Karpas-422 (cell line): ENCODE data around the gene STK24. TPM values are rescaled to one million over a fixed set of nuclear protein-coding genes. Genes with fewer than 3 reads are reported as not detected.

Source experiments
- DNase-seq: peaks from one replicate; pipeline ENCODE4 v3.0.0-alpha.2; 2015
- H2AFZ ChIP-seq: fragments of 200-600 bp; sonication (generic); 2 replicates; pipeline ENCODE4 v1.6.1; 2014; ENCODE audit warnings: antibody characterized with exemption, low read length, mixed read lengths
- H3K27ac ChIP-seq: fragments of 200-600 bp; sonication (generic); 2 replicates; pipeline ENCODE4 v1.5.1; 2014; ENCODE audit warnings: mild to moderate bottlenecking, low read length, moderate library complexity
- H3K27me3 ChIP-seq: fragments of 200-600 bp; sonication (generic); 2 replicates; pipeline ENCODE4 v1.6.1; 2014; ENCODE audit warnings: low read length, mixed read lengths
- H3K36me3 ChIP-seq: fragments of 200-600 bp; sonication (generic); 2 replicates; pipeline ENCODE4 v1.6.1; 2014; ENCODE audit warnings: low read length, mixed read lengths; ENCODE audit not compliant: insufficient read depth
- H3K4me1 ChIP-seq: fragments of 200-600 bp; sonication (generic); 2 replicates; pipeline ENCODE4 v1.6.1; 2014; ENCODE audit warnings: mild to moderate bottlenecking, low read length, mixed read lengths
- H3K4me2 ChIP-seq: fragments of 200-600 bp; sonication (generic); 2 replicates; pipeline ENCODE4 v1.6.1; 2014; ENCODE audit warnings: low read length, low read depth, mild to moderate bottlenecking; ENCODE audit not compliant: poor library complexity, severe bottlenecking
- H3K4me3 ChIP-seq: fragments of 200-600 bp; sonication (generic); 2 replicates; pipeline ENCODE4 v1.5.1; 2014; ENCODE audit warnings: mild to moderate bottlenecking, antibody characterized with exemption, low read length, mixed read lengths
- H3K79me2 ChIP-seq: fragments of 200-600 bp; sonication (generic); 2 replicates; pipeline ENCODE4 v1.6.1; 2014; ENCODE audit warnings: mild to moderate bottlenecking, low read length, mixed read lengths
- H3K9ac ChIP-seq: fragments of 200-600 bp; sonication (generic); 2 replicates; pipeline ENCODE4 v1.6.0; 2014; ENCODE audit warnings: low read length
- H3K9me2 ChIP-seq: fragments of 200-600 bp; sonication (generic), shearing (Covaris generic); replicated peaks from 2 replicates; pipeline ENCODE4 v1.6.0; 2014; ENCODE audit warnings: mild to moderate bottlenecking, low read length, moderate library complexity; ENCODE audit not compliant: insufficient read depth
- H3K9me3 ChIP-seq: fragments of 300-700, 200-600 bp; sonication (generic); 2 replicates; pipeline ENCODE4 v1.6.1; 2014; ENCODE audit warnings: low read length, mixed read lengths
- H4K20me1 ChIP-seq: fragments of 200-600 bp; sonication (generic); 2 replicates; pipeline ENCODE4 v1.6.1; 2014; ENCODE audit warnings: mild to moderate bottlenecking, antibody characterized with exemption, low read length, low read depth; ENCODE audit not compliant: insufficient read depth
- total RNA-seq: library from RNA; depleted of rRNA; stranded (reverse); fragments of >200 nt; shearing (Covaris generic); gene quantifications from 2 replicates; pipeline ENCODE4 v1.2.3, GENCODE V29; 2014; ENCODE audit warnings: low replicate concordance

Gene STK24
- total RNA-seq, 1 experiment from 2014 or later: 107 TPM

DNA sequence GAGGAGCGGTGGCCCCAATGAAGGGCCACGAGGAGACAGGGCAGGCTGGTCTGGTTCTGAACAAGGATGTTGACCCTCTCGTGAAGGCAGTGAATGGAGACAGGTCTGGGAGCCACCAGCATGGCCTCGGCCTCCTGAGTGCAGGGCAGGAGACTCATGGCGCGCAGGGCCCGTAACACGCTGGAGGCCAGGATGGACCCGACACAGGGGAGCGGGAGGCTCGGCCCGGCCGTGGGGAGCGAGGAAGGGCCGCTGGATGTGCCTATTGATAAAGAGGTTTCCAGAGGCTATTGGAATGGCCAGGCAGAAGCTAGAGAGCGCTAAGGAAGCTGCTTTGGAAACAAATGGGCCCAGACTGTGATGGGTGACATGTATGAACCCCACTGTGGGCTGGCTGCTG, 132.5 kb downstream of the STK24 start:
- DNase-seq: no peak
- H3K9me3 ChIP-seq: no peaks in the 10 kb centered on the region
- H3K79me2 ChIP-seq: no peaks in the 10 kb centered on the region
- H3K9me2 ChIP-seq: no peaks in the 10 kb centered on the region
- no peak overlapping the region for H3K4me2 ChIP-seq
- H3K4me3 ChIP-seq: no peak overlapping the region
- no peaks in the 10 kb centered on the region for H3K36me3 ChIP-seq
- H3K27me3 ChIP-seq: no peaks in the 10 kb centered on the region
- H2AFZ ChIP-seq: no peak overlapping the region
- H3K4me1 ChIP-seq: peaks cover 31% of the 10 kb centered on the region
- H3K9ac ChIP-seq: no peak overlapping the region
- peaks cover 16% of the 10 kb centered on the region; the same call in 1 of the 2 replicates for H4K20me1 ChIP-seq
- no peak overlapping the region for H3K27ac ChIP-seq

DNA sequence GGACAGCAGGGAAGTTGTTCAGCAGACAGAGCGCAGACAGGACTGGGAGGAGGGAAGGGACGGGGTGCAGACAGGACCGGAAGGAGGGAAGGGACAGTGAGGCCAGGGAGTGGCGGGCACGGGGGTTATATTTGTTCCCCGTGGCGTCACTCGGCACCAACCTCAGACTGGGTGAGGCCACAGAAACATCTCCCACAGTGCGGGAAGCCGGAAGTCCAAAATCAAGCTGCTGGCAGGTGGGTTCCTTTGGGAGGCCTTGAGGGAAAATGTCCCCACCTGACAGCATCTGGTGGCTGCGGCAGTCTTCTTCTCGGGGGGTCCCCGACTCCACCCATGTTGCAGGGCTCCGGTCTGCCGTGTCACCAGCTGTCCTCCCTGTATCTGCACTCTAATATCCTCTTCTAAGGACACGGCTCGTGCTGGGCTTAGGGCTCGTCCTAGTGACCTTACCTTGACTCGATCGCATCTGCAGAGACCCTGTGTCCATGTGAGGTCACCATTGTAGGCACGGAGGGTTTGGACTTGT, 133.0 kb downstream of the STK24 start:
- H3K27me3 ChIP-seq: no peaks in the 10 kb centered on the region
- no peak overlapping the region for H2AFZ ChIP-seq
- H3K27ac ChIP-seq: no peak overlapping the region
- H3K9me2 ChIP-seq: no peaks in the 10 kb centered on the region
- peaks cover 16% of the 10 kb centered on the region; the same call in 1 of the 2 replicates for H4K20me1 ChIP-seq
- no peaks in the 10 kb centered on the region for H3K9me3 ChIP-seq
- H3K4me2 ChIP-seq: no peak overlapping the region
- H3K36me3 ChIP-seq: no peaks in the 10 kb centered on the region
- H3K9ac ChIP-seq: no peak overlapping the region
- no peaks in the 10 kb centered on the region for H3K79me2 ChIP-seq
- DNase-seq: no peak
- H3K4me3 ChIP-seq: no peak overlapping the region
- peaks cover 36% of the 10 kb centered on the region for H3K4me1 ChIP-seq

DNA sequence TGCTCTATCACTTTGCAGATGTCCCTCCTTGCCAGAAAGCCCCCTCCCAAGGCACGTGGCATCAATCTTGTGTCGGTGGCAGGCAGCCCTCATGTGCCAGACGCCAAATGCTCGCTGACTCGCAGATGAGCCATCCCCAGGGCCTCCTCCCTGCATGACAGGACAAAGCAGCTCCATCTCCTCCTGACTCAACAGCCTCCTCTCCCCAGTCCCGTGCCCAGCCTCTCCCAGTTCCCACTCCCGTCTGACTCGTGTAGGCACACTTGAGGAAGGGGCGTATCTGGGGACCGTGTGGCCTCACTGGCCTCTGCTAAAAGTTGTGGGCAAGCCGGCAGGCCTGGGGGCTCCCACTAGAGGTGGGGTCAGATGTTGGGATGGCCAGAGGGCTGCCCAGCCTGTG, 133.6 kb downstream of the STK24 start:
- Histone ChIP-seq H3K36me3 (no peaks in the 10 kb centered on the region), H3K4me2 (no peak overlapping the region), H2AFZ (no peak overlapping the region), H3K9ac (no peak overlapping the region), H3K4me1 (peaks cover 41% of the 10 kb centered on the region), H3K9me3 (no peaks in the 10 kb centered on the region), H3K4me3 (no peak overlapping the region), H4K20me1 (peaks cover 16% of the 10 kb centered on the region; the same call in 1 of the 2 replicates), H3K79me2 (no peaks in the 10 kb centered on the region), H3K9me2 (no peaks in the 10 kb centered on the region), H3K27me3 (no peaks in the 10 kb centered on the region), H3K27ac (no peak overlapping the region)
- no peak for DNase-seq

DNA sequence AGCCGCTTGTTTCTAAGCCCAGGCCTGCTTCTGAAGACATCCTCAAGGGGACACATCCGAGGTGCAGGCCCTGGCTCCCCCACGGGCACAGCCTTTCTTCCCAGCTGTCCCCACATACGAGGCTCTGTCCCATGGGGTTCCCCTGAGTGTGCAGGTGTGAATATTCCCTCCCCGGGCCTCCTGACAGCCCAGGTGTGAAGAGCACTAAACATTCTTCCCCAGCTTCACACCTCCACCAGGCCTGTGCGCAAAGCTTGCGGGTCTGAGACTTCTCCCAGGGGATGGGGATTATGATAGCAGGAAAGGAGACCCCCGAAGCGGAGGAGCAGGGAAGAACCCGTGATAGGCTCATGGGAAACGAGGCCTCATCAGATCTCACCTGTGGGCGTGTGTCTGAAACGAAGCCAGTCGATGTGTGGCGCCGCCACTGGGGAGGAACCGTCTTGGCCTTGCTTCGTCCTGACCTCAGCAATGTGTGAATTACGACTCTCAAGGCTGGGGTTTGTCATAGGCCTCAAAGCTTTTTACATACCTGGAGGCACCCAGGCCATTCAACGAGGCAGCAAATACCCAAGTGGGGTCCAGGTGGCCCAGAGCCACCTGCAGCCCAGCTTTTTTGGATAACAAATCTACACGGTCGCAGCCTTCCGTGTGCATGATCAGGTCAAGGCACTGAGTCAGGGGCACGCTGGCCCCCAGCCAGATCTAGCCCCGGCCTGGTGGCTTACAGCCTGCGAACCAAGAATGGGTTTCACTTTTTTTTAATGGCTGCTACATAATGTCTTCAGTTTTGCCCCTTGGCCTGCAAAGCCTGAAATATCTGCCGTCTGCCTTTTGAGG, 134.3 kb downstream of the STK24 start:
- H3K4me2 ChIP-seq: no peak overlapping the region
- no peak overlapping the region for H3K4me3 ChIP-seq
- no peak overlapping the region for H3K9ac ChIP-seq
- H3K4me1 ChIP-seq: peaks cover 48% of the 10 kb centered on the region
- H4K20me1 ChIP-seq: peaks cover 13% of the 10 kb centered on the region; the same call in 1 of the 2 replicates
- no peaks in the 10 kb centered on the region for H3K36me3 ChIP-seq
- H3K27me3 ChIP-seq: no peaks in the 10 kb centered on the region
- no peaks in the 10 kb centered on the region for H3K79me2 ChIP-seq
- no peak overlapping the region for H3K27ac ChIP-seq
- H3K9me2 ChIP-seq: no peaks in the 10 kb centered on the region
- DNase-seq: no peak
- no peak overlapping the region for H2AFZ ChIP-seq
- no peaks in the 10 kb centered on the region for H3K9me3 ChIP-seq

DNA sequence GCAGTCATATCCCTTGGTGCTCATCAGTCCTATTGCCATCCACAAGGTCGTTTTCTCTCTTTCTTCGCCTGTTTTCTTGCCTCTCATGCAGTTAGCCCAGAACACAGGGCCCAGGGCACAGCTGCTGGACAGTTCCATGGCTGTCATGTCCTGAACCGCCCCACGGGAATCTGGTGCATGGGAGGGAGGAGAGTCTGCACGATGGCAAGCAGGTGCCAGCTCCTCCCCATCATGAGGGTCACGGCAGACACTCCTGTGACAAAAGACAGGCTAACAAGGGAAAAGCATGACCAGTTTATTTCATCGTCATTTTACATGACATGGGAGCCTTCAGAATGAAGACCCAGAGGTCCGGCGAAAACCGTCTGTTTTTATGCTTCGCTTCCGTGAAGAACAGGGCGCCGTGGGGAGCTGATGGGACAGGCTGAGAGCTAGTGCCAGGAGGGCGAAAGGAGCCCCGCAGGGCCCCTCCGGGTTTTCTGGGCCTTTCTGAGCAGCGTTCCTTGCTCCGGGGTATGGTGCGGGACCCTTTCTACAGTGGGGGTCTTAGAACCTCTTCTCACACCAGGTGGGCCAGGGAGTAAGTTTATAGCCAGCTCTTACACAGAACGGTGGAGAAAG, 135.7 kb downstream of the STK24 start:
- H3K4me2 ChIP-seq: no peak overlapping the region
- no peak overlapping the region for H3K9ac ChIP-seq
- H2AFZ ChIP-seq: no peak overlapping the region
- H3K27ac ChIP-seq: no peak overlapping the region
- no peaks in the 10 kb centered on the region for H3K9me2 ChIP-seq
- H3K79me2 ChIP-seq: no peaks in the 10 kb centered on the region
- DNase-seq: no peak
- H3K27me3 ChIP-seq: no peaks in the 10 kb centered on the region
- H3K36me3 ChIP-seq: no peaks in the 10 kb centered on the region
- H4K20me1 ChIP-seq: peaks cover 13% of the 10 kb centered on the region; the same call in 1 of the 2 replicates
- H3K4me1 ChIP-seq: peaks cover 47% of the 10 kb centered on the region
- H3K9me3 ChIP-seq: no peaks in the 10 kb centered on the region
- H3K4me3 ChIP-seq: no peak overlapping the region

DNA sequence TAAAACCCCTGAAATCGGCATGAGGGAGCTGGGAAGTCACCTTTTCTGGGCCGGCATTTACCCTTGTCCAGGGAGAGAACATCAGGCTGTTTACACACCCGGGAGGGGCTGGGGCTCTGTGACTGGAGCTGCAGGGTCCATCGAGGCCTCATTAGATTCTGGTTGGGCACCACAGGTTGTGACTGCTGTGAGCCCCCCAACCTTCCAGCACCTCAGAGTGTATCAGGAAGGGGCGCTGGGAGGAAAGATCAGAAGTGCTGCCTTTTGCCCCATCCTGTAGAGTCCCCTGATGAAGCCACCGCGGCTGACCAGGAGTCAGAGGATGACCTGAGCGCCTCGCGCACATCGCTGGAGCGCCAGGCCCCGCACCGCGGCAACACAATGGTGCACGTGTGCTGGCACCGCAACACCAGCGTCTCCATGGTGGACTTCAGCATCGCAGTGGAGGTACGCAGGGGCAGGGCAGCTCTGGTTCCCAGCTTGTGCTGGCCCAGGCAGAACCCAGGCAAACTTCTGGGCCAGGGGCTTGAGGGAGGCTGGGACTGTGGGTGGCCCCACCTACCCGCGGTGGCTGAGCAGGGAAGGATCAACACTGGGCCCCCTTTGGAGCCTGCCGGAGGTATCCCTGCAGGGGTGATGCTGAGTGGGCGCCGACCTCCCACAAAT, 136.4 kb downstream of the STK24 start:
- Histone ChIP-seq H3K27ac (no peak overlapping the region), H3K27me3 (no peaks in the 10 kb centered on the region), H3K4me2 (no peak overlapping the region), H3K4me3 (no peak overlapping the region), H2AFZ (no peak overlapping the region), H4K20me1 (peaks cover 13% of the 10 kb centered on the region; the same call in 1 of the 2 replicates), H3K36me3 (no peaks in the 10 kb centered on the region), H3K9ac (no peak overlapping the region), H3K4me1 (peaks cover 40% of the 10 kb centered on the region), H3K79me2 (no peaks in the 10 kb centered on the region), H3K9me3 (no peaks in the 10 kb centered on the region), H3K9me2 (no peaks in the 10 kb centered on the region)
- DNase-seq: no peak

DNA sequence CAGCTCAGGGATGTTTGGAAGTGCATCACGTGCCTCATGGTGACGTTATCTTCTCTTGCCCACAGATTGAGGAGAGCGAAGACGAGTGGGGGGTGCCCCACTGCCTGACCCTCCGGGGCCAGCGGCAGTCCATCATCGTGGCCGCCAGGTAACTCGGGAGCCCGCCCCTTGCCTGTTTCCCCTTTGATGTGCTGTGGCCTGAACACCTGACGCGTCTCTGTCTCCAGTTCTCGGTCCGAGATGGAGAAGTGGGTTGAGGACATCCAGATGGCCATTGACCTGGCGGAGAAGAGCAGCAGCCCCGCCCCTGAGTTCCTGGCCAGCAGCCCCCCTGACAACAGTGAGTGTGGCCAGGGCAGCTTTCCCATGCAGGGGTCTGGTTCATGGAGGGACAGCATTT, 137.0 kb downstream of the STK24 start:
- Histone ChIP-seq H3K9me2 (no peaks in the 10 kb centered on the region), H3K9me3 (no peaks in the 10 kb centered on the region), H3K27ac (no peak overlapping the region), H3K36me3 (no peaks in the 10 kb centered on the region), H3K4me1 (peaks cover 39% of the 10 kb centered on the region), H3K27me3 (no peaks in the 10 kb centered on the region), H3K4me2 (no peak overlapping the region), H2AFZ (no peak overlapping the region), H4K20me1 (peaks cover 12% of the 10 kb centered on the region; the same call in 1 of the 2 replicates), H3K4me3 (no peak overlapping the region), H3K9ac (no peak overlapping the region), H3K79me2 (no peaks in the 10 kb centered on the region)
- no peak for DNase-seq
